ENCODE measurements around the gene ZBTB18. TPM values are rescaled to one million over a fixed set of nuclear protein-coding genes. Genes with fewer than 3 reads are reported as not detected.

ZBTB18 gene
- total and polyA plus RNA-seq, 4 donors = 27.6 to 49.7 (median 33.9) TPM

GRCh38 chr1:244056577-244056976 is 5.5 kb downstream of the ZBTB18 start:
- Histone ChIP-seq H3K36me3 (ENCODE audit: control insufficient read depth, insufficient read depth, low read length) (peaks cover 12% of the 10 kb centered on the region), H3K9me3 (ENCODE audit: control insufficient read depth, insufficient read depth, low read length) (no peaks in the 10 kb centered on the region), H3K27me3 (ENCODE audit: control insufficient read depth, insufficient read depth, low read length) (no peaks in the 10 kb centered on the region), H3K4me1 (ENCODE audit: control insufficient read depth, insufficient read depth, low read length) (peaks cover 15% of the 10 kb centered on the region), H3K4me3 (ENCODE audit: low read depth, low read length) (no peak overlapping the region), H3K27ac (ENCODE audit: low read depth, low read length) (no peak overlapping the region)
- WGBS (ENCODE audit: insufficient coverage) = 27% methylated on average over 4 of the region's 6 CpGs
- DNase-seq (ENCODE audit: low read depth in 4 of 6, low spot score in 6 of 6) = peak in 1 of 6 donors; percentile 60

- Histone ChIP-seq H3K27me3 (ENCODE audit: control insufficient read depth, insufficient read depth, low read length) (no peaks in the 10 kb centered on the region), H3K4me3 (ENCODE audit: low read depth, low read length) (no peak overlapping the region), H3K27ac (ENCODE audit: low read depth, low read length) (no peak overlapping the region), H3K4me1 (ENCODE audit: control insufficient read depth, insufficient read depth, low read length) (peaks cover 15% of the 10 kb centered on the region), H3K9me3 (ENCODE audit: control insufficient read depth, insufficient read depth, low read length) (no peaks in the 10 kb centered on the region), H3K36me3 (ENCODE audit: control insufficient read depth, insufficient read depth, low read length) (peaks cover 12% of the 10 kb centered on the region)
- peak in 1 of 6 donors; percentile 43 for DNase-seq (ENCODE audit: low read depth in 4 of 6, low spot score in 6 of 6)
- 86% methylated on average over 2 of the region's 12 CpGs for WGBS (ENCODE audit: insufficient coverage)
These were observed 6.6 kb downstream of the ZBTB18 start for GRCh38 chr1:244057474-244058385.

GRCh38 chr1:244060117-244060516 is 9.0 kb downstream of the ZBTB18 start:
- Histone ChIP-seq H3K27me3 (ENCODE audit: control insufficient read depth, insufficient read depth, low read length) (no peaks in the 10 kb centered on the region), H3K36me3 (ENCODE audit: control insufficient read depth, insufficient read depth, low read length) (peaks cover under 1% of the 10 kb centered on the region), H3K4me3 (ENCODE audit: low read depth, low read length) (no peak overlapping the region), H3K9me3 (ENCODE audit: control insufficient read depth, insufficient read depth, low read length) (no peaks in the 10 kb centered on the region), H3K27ac (ENCODE audit: low read depth, low read length) (no peak overlapping the region), H3K4me1 (ENCODE audit: control insufficient read depth, insufficient read depth, low read length) (peaks cover under 1% of the 10 kb centered on the region)
- peak in 1 of 6 donors; percentile 18 for DNase-seq (ENCODE audit: low read depth in 4 of 6, low spot score in 6 of 6)
- no CpG with 5 or more reads among the region's 1 CpG for WGBS (ENCODE audit: insufficient coverage)

GRCh38 chr1:244060686-244061085 is 9.6 kb downstream of the ZBTB18 start:
- Histone ChIP-seq H3K27ac (ENCODE audit: low read depth, low read length) (no peak overlapping the region), H3K36me3 (ENCODE audit: control insufficient read depth, insufficient read depth, low read length) (no peaks in the 10 kb centered on the region), H3K4me3 (ENCODE audit: low read depth, low read length) (no peak overlapping the region), H3K4me1 (ENCODE audit: control insufficient read depth, insufficient read depth, low read length) (peaks cover 4% of the 10 kb centered on the region), H3K27me3 (ENCODE audit: control insufficient read depth, insufficient read depth, low read length) (no peaks in the 10 kb centered on the region), H3K9me3 (ENCODE audit: control insufficient read depth, insufficient read depth, low read length) (no peaks in the 10 kb centered on the region)
- WGBS (ENCODE audit: insufficient coverage) = no CpG with 5 or more reads among the region's 2 CpGs
- peak in 1 of 6 donors; percentile 67 for DNase-seq (ENCODE audit: low read depth in 4 of 6, low spot score in 6 of 6)

GRCh38 chr1:244062156-244062725 is 11.2 kb downstream of the ZBTB18 start:
- no peak overlapping the region for H3K27ac ChIP-seq (ENCODE audit: low read depth, low read length)
- WGBS (ENCODE audit: insufficient coverage) = 89% methylated on average over 3 of the region's 4 CpGs
- H3K27me3 ChIP-seq (ENCODE audit: control insufficient read depth, insufficient read depth, low read length) = peaks cover 3% of the 10 kb centered on the region
- H3K9me3 ChIP-seq (ENCODE audit: control insufficient read depth, insufficient read depth, low read length) = no peaks in the 10 kb centered on the region
- H3K4me3 ChIP-seq (ENCODE audit: low read depth, low read length) = no peak overlapping the region
- H3K36me3 ChIP-seq (ENCODE audit: control insufficient read depth, insufficient read depth, low read length) = no peaks in the 10 kb centered on the region
- DNase-seq (ENCODE audit: low read depth in 4 of 6, low spot score in 6 of 6) = peak in 1 of 6 donors; percentile 54
- peaks cover 6% of the 10 kb centered on the region for H3K4me1 ChIP-seq (ENCODE audit: control insufficient read depth, insufficient read depth, low read length)

GRCh38 chr1:244063498-244063897 is 12.4 kb downstream of the ZBTB18 start:
- H3K9me3 ChIP-seq (ENCODE audit: control insufficient read depth, insufficient read depth, low read length) = no peaks in the 10 kb centered on the region
- peaks cover 9% of the 10 kb centered on the region for H3K4me1 ChIP-seq (ENCODE audit: control insufficient read depth, insufficient read depth, low read length)
- WGBS (ENCODE audit: insufficient coverage) = 20% methylated on average over 2 of the region's 6 CpGs
- peak in 1 of 6 donors; percentile 65 for DNase-seq (ENCODE audit: low read depth in 4 of 6, low spot score in 6 of 6)
- no peak overlapping the region for H3K4me3 ChIP-seq (ENCODE audit: low read depth, low read length)
- H3K27ac ChIP-seq (ENCODE audit: low read depth, low read length) = no peak overlapping the region
- H3K36me3 ChIP-seq (ENCODE audit: control insufficient read depth, insufficient read depth, low read length) = no peaks in the 10 kb centered on the region
- peaks cover 3% of the 10 kb centered on the region for H3K27me3 ChIP-seq (ENCODE audit: control insufficient read depth, insufficient read depth, low read length)

GRCh38 chr1:244064621-244065020 is 13.5 kb downstream of the ZBTB18 start:
- no peaks in the 10 kb centered on the region for H3K36me3 ChIP-seq (ENCODE audit: control insufficient read depth, insufficient read depth, low read length)
- no peak overlapping the region for H3K27ac ChIP-seq (ENCODE audit: low read depth, low read length)
- peaks cover 5% of the 10 kb centered on the region for H3K27me3 ChIP-seq (ENCODE audit: control insufficient read depth, insufficient read depth, low read length)
- H3K4me1 ChIP-seq (ENCODE audit: control insufficient read depth, insufficient read depth, low read length) = peaks cover 9% of the 10 kb centered on the region
- 62% methylated on average over 2 of the region's 8 CpGs for WGBS (ENCODE audit: insufficient coverage)
- H3K9me3 ChIP-seq (ENCODE audit: control insufficient read depth, insufficient read depth, low read length) = no peaks in the 10 kb centered on the region
- no peak overlapping the region for H3K4me3 ChIP-seq (ENCODE audit: low read depth, low read length)
- peak in 1 of 6 donors; percentile 26 for DNase-seq (ENCODE audit: low read depth in 4 of 6, low spot score in 6 of 6)

GRCh38 chr1:244065063-244065793 is 14.1 kb downstream of the ZBTB18 start:
- 60% methylated on average over 8 of the region's 9 CpGs for WGBS (ENCODE audit: insufficient coverage)
- H3K4me1 ChIP-seq (ENCODE audit: control insufficient read depth, insufficient read depth, low read length) = peaks cover 9% of the 10 kb centered on the region
- no peak overlapping the region for H3K4me3 ChIP-seq (ENCODE audit: low read depth, low read length)
- no peak overlapping the region for H3K27ac ChIP-seq (ENCODE audit: low read depth, low read length)
- H3K36me3 ChIP-seq (ENCODE audit: control insufficient read depth, insufficient read depth, low read length) = no peaks in the 10 kb centered on the region
- peak in 1 of 6 donors; percentile 70 for DNase-seq (ENCODE audit: low read depth in 4 of 6, low spot score in 6 of 6)
- H3K9me3 ChIP-seq (ENCODE audit: control insufficient read depth, insufficient read depth, low read length) = no peaks in the 10 kb centered on the region
- H3K27me3 ChIP-seq (ENCODE audit: control insufficient read depth, insufficient read depth, low read length) = peaks cover 5% of the 10 kb centered on the region

GRCh38 chr1:244065960-244066388 is 14.9 kb downstream of the ZBTB18 start:
- Histone ChIP-seq H3K9me3 (ENCODE audit: control insufficient read depth, insufficient read depth, low read length) (no peaks in the 10 kb centered on the region), H3K4me1 (ENCODE audit: control insufficient read depth, insufficient read depth, low read length) (peaks cover 9% of the 10 kb centered on the region), H3K36me3 (ENCODE audit: control insufficient read depth, insufficient read depth, low read length) (no peaks in the 10 kb centered on the region), H3K4me3 (ENCODE audit: low read depth, low read length) (no peak overlapping the region), H3K27ac (ENCODE audit: low read depth, low read length) (no peak overlapping the region), H3K27me3 (ENCODE audit: control insufficient read depth, insufficient read depth, low read length) (peaks cover 5% of the 10 kb centered on the region)
- 57% methylated on average over 1 of the region's 4 CpGs for WGBS (ENCODE audit: insufficient coverage)
- DNase-seq (ENCODE audit: low read depth in 4 of 6, low spot score in 6 of 6) = peak in 1 of 6 donors; percentile 93

Data from spinal cord (tissue), 10 donors.